HG02852 (cell line): ENCODE data around the gene SMCR8.
A peak's percentile ranks its signal among the peaks of the same experiment; 100 is the strongest.
"Not testable (repeated sequence)": the region's sequence is repeated elsewhere in the genome, so short reads cannot be mapped to it uniquely, and the experiment has no call there.

Experiments
- ATAC-seq: cut with Tn5 transposase; IDR thresholded peaks from one replicate; pipeline ENCODE4 v1.9.1; 2021; ENCODE audit warnings: mild to moderate bottlenecking, moderate library complexity; ENCODE audit not compliant: unreplicated experiment

The SMCR8 gene, protein sequence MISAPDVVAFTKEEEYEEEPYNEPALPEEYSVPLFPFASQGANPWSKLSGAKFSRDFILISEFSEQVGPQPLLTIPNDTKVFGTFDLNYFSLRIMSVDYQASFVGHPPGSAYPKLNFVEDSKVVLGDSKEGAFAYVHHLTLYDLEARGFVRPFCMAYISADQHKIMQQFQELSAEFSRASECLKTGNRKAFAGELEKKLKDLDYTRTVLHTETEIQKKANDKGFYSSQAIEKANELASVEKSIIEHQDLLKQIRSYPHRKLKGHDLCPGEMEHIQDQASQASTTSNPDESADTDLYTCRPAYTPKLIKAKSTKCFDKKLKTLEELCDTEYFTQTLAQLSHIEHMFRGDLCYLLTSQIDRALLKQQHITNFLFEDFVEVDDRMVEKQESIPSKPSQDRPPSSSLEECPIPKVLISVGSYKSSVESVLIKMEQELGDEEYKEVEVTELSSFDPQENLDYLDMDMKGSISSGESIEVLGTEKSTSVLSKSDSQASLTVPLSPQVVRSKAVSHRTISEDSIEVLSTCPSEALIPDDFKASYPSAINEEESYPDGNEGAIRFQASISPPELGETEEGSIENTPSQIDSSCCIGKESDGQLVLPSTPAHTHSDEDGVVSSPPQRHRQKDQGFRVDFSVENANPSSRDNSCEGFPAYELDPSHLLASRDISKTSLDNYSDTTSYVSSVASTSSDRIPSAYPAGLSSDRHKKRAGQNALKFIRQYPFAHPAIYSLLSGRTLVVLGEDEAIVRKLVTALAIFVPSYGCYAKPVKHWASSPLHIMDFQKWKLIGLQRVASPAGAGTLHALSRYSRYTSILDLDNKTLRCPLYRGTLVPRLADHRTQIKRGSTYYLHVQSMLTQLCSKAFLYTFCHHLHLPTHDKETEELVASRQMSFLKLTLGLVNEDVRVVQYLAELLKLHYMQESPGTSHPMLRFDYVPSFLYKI

GRCh38 chr17:18314731-18315561 lies at the start of gene SMCR8, which contains the start of gene TOP3A:
SMCR8 (plus strand) TSS chr17:18315293; CDS start chr17:18315790, 497 bp downstream.
TOP3A (minus strand) TSS chr17:18314994; CDS start chr17:18314778, 216 bp downstream.
- peak; percentile 81 for ATAC-seq

DNA sequence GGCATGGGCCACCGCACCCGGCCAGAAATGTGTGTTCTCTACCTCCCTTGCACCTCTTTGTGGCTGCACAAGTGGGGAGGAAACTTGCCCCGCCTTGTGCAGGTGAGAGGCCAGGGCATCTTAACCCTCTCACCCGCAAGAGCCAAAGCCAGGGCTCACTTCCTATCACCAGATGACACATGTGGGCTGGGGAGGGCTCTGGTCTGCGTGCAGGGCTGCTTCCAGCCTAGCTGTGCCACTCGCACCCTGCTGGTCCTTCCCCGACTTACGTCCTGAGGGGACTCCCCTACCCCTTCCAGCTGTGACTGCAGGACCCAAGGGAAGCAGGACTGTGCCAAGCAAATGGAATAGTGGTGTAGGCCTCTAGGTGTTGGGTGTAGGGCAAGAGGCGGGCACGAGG lies 47.7 kb upstream of the SMCR8 start:
- no peak for ATAC-seq

GRCh38 chr17:18267927-18268711 lies 47.0 kb upstream of the SMCR8 start:
- no peak for ATAC-seq

GRCh38 chr17:18270046-18270931 lies 44.8 kb upstream of the SMCR8 start:
- ATAC-seq: no peak

DNA sequence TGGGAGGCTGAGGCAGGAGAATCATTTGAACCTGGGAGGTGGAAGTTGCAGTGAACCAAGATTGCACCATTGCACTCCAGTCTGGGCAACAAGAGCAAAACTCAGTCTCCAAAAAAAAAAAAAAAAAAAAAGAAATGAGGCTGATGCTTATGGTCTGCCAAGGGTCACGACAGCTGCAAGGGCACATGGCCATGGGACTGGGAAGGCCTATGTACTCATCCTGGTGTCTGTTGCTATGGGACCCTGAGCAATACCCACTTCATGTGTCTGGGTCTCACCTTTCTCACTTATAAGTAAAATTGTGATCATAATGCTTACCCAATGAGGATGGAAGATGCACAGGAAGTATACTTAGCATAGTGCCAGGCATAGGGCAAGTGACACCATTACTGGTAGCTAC lies 38.0 kb upstream of the SMCR8 start:
- no peak for ATAC-seq

DNA sequence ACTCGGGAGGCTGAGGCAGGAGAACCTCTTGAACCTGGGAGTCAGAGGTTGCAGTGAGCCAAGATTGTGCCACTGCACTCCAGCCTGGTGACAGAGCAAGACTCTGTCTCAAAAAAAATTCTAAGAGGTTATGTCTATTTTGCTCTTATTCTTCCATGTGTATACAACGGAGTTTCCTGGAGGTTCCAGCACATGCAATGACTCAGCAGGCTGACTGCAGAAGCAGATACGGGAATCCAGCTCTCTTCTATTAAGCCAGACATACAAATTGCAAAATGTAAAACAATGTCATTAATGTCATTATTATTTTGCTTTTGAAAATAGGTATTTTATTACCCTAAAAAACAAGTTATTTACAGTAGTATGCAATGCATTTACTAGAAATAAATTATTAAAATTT lies 36.2 kb upstream of the SMCR8 start:
- ATAC-seq: no peak

- ATAC-seq: no peak
Measured at GRCh38 chr17:18280249-18280648, 34.8 kb upstream of the SMCR8 start.

- ATAC-seq: no peak
Measured at GRCh38 chr17:18280766-18281371, 34.2 kb upstream of the SMCR8 start.

- ATAC-seq: no peak
Measured at GRCh38 chr17:18281788-18282187, 33.3 kb upstream of the SMCR8 start.

DNA sequence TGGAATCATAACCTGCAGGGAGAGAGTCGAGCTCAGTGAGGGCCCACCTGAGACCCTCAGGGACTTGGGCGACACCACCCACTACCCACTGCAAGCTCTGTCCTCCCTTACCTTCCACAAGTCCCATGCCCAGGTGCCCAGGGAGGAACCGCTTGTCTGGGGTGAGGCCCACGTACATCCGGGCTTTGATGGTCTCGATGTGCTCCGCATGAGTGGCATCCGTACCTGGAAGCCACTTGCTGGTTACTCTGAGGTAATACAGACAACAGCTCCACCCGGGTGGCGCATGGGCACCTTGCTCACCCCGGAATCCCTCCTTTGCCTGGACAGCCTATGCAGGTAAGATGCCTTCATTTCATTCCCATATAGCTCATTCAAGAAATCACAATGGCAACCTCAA lies 29.8 kb upstream of the SMCR8 start:
- no peak for ATAC-seq

DNA sequence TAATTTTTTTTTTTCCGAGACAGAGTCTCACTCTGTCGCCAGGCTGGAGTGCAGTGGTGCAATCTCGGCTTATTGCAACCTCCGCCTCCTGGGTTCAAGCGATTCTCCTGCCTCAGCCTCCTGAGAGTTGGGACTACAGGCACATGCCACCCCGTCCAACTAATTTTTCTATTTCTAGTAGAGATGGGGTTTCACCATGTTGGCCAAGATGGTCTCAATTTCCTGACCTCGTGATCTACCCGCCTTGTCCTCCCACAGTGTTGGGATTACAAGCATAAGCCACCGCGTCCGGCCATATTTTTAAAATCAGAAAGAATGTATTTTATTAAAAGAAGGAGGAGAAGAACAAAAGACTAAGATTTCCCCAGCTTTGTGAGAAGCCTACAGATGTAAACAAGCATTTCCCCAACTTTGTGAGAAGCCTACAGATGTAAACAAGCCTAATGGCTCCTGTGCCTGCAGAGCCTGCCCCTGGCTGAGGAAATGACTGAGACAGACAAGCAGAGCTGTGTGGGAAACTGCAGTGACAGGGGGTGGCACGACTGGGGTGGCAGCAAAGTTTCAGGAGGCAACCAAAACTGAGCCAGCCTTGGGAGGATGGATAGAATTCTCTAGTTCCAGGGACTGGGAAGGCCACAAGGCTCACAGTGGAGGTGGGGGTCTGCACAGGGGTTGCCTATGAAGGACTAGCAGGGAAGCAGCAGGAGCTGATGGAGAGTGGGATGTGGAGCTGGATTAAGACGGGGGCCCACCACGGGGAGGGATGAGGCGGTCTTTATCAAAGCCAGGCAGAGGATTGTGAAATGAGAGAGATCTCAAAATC lies 23.2 kb upstream of the SMCR8 start:
- no peak for ATAC-seq

- ATAC-seq: not testable (repeated sequence)
Measured at GRCh38 chr17:18298061-18298460, 17.0 kb upstream of the SMCR8 start.

GRCh38 chr17:18300725-18301480 lies 14.2 kb upstream of the SMCR8 start:
- no peak for ATAC-seq

DNA sequence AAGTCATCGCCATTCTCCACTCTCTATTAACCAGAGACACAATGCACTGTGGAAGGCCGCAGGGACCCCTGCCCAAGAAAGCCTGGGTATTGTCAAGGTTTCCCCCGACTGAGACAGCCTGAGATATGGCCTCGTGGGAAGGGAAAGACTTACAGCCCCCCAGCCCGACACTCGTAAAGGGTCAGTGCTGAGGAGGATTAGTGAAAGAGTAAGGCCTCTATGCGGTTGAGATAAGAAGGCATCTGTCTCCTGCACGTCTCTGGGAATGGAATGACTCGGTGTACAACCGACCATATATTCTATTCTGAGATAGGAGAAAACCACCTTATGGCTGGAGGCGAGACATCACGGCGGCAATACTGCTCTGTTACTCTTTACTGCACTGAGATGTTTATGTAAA lies 11.9 kb upstream of the SMCR8 start:
- not testable (repeated sequence) for ATAC-seq

- no peak for ATAC-seq
Measured at GRCh38 chr17:18309202-18309601, 5.9 kb upstream of the SMCR8 start.

GRCh38 chr17:18314059-18314730 lies 898 bp upstream of the SMCR8 start:
- peak; percentile 4 for ATAC-seq

DNA sequence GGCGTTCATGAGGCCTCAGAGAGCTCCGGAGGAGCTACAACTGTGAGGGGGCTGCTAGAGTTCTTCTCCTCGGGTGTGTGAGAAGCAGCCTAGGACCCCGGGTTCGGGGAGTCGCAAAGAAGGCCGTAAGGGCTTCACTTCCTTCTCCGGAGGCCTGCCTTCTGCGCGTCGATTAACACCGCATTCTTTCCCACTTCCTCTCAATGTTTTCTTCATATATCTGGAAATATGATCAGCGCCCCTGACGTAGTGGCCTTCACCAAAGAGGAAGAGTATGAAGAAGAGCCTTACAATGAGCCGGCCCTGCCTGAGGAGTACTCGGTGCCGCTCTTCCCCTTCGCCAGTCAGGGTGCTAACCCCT lies 449 bp downstream of the SMCR8 start:
- peak; percentile 2 for ATAC-seq
